Activated naive CD4-positive, alpha-beta T cell treated with anti-CD3 and anti-CD28 coated beads, Interleukin-2, amount 10 ng/mL, durations not matched to agents 7 days and 5 days (primary cell): ENCODE results near the gene SCGB1D4.
"Not testable (repeated sequence)": the region's sequence is repeated elsewhere in the genome, so short reads cannot be mapped to it uniquely, and the experiment has no call there.

ENCODE experiments used
- CTCF ChIA-PET: fragments of 350-600 bp; sonication (Branson Sonifier 250); formaldehyde crosslinking; loops from one replicate; lab custom pipeline; 2021; ENCODE audit warnings: antibody characterized with exemption; lab: Charles Lee
- DNase-seq: peaks from one replicate; pipeline ENCODE4 v3.0.0-alpha.2; 2020
- H3K27ac Mint-ChIP-seq: one replicate; pipeline ENCODE4 v1.8.0; 2021; ENCODE audit warnings: mild to moderate bottlenecking, moderate library complexity, mixed read lengths
- H3K27me3 Mint-ChIP-seq: one replicate; pipeline ENCODE4 v1.8.0; 2021; ENCODE audit warnings: mild to moderate bottlenecking, mixed read lengths
- H3K36me3 Mint-ChIP-seq: one replicate; pipeline ENCODE4 v1.8.0; 2021; ENCODE audit warnings: mixed read lengths
- H3K4me1 Mint-ChIP-seq: one replicate; pipeline ENCODE4 v1.8.0; 2021; ENCODE audit warnings: mixed read lengths
- H3K4me3 Mint-ChIP-seq: one replicate; pipeline ENCODE4 v1.8.0; 2021; ENCODE audit warnings: mild to moderate bottlenecking, moderate library complexity, mixed read lengths
- H3K9me3 Mint-ChIP-seq: one replicate; pipeline ENCODE4 v1.8.0; 2021; ENCODE audit warnings: mixed read lengths

SCGB1D4 gene

GRCh38 chr11:62298975-62299374 is at the start of gene SCGB1D4:
SCGB1D4 (minus strand) TSS chr11:62299075; CDS start chr11:62299010, 65 bp downstream.
- CTCF ChIA-PET, result interaction anchor here (1.1 kb wide), 1 partner anchor 12 kb away, joined by 4 read pairs; no protein-coding TSS in a partner anchor
- Mint-ChIP-seq H3K27ac (no peak within 1 kb of the TSS), H3K27me3 (peaks cover 39% of the 10 kb centered on the region), H3K9me3 (no peaks in the 10 kb centered on the region), H3K4me1 (no peaks in the 10 kb centered on the region), H3K4me3 (no peak within 1 kb of the TSS), H3K36me3 (no peaks in the 10 kb centered on the region)
- DNase-seq, result no peak

- H3K27ac Mint-ChIP-seq, result no peak overlapping the region
- H3K27me3 Mint-ChIP-seq, result no peaks in the 10 kb centered on the region
- no peaks in the 10 kb centered on the region for H3K4me1 Mint-ChIP-seq
- no peaks in the 10 kb centered on the region for H3K9me3 Mint-ChIP-seq
- H3K4me3 Mint-ChIP-seq, result no peak overlapping the region
- CTCF ChIA-PET, result no interaction called here
- DNase-seq, result no peak
- H3K36me3 Mint-ChIP-seq, result peaks cover 3% of the 10 kb centered on the region
Observed at GRCh38 chr11:62345861-62346260, 47.0 kb upstream of the SCGB1D4 start.

GRCh38 chr11:62344210-62344609 is 45.3 kb upstream of the SCGB1D4 start:
- CTCF ChIA-PET, result interaction anchor here (1.2 kb wide), 1 partner anchor 36 kb away, joined by 3 read pairs; no protein-coding TSS in a partner anchor
- no peak overlapping the region for H3K27ac Mint-ChIP-seq
- DNase-seq, result no peak
- H3K9me3 Mint-ChIP-seq, result no peaks in the 10 kb centered on the region
- H3K36me3 Mint-ChIP-seq, result peaks cover 3% of the 10 kb centered on the region
- H3K27me3 Mint-ChIP-seq, result no peaks in the 10 kb centered on the region
- no peak overlapping the region for H3K4me3 Mint-ChIP-seq
- no peaks in the 10 kb centered on the region for H3K4me1 Mint-ChIP-seq

GRCh38 chr11:62343646-62344190 is 44.8 kb upstream of the SCGB1D4 start:
- DNase-seq, H3K36me3 Mint-ChIP-seq, H3K4me1 Mint-ChIP-seq, H3K4me3 Mint-ChIP-seq, H3K27ac Mint-ChIP-seq, CTCF ChIA-PET, H3K27me3 Mint-ChIP-seq, H3K9me3 Mint-ChIP-seq: not testable (repeated sequence)

- no peaks in the 10 kb centered on the region for H3K9me3 Mint-ChIP-seq
- no peak for DNase-seq
- H3K36me3 Mint-ChIP-seq, result peaks cover 4% of the 10 kb centered on the region
- no peak overlapping the region for H3K4me3 Mint-ChIP-seq
- no peak overlapping the region for H3K27ac Mint-ChIP-seq
- H3K4me1 Mint-ChIP-seq, result peaks cover 12% of the 10 kb centered on the region
- peaks cover 23% of the 10 kb centered on the region for H3K27me3 Mint-ChIP-seq
- CTCF ChIA-PET, result interaction anchor here (0.8 to 4.5 kb wide), 8 partner anchors 26 to 339 kb away, joined by 3 to 39 read pairs (median 6); no protein-coding TSS in a partner anchor
Observed at GRCh38 chr11:62341588-62341987, 42.7 kb upstream of the SCGB1D4 start.

GRCh38 chr11:62340269-62340901 is 41.5 kb upstream of the SCGB1D4 start:
- Mint-ChIP-seq H3K27ac (no peak overlapping the region), H3K4me3 (no peak overlapping the region), H3K27me3 (peaks cover 35% of the 10 kb centered on the region), H3K36me3 (peaks cover 4% of the 10 kb centered on the region), H3K4me1 (peaks cover 19% of the 10 kb centered on the region), H3K9me3 (no peaks in the 10 kb centered on the region)
- DNase-seq, result peak; percentile 75
- CTCF ChIA-PET, result interaction anchor here (0.6 to 4.5 kb wide), 16 partner anchors 9 to 340 kb away, joined by 3 to 39 read pairs (median 4); no protein-coding TSS in a partner anchor

GRCh38 chr11:62338218-62338617 is 39.3 kb upstream of the SCGB1D4 start:
- Mint-ChIP-seq H3K4me3 (peak overlapping the region; percentile 86), H3K27ac (no peak overlapping the region), H3K4me1 (peaks cover 19% of the 10 kb centered on the region), H3K27me3 (peaks cover 57% of the 10 kb centered on the region), H3K9me3 (no peaks in the 10 kb centered on the region), H3K36me3 (peaks cover 1% of the 10 kb centered on the region)
- no peak for DNase-seq
- CTCF ChIA-PET, result interaction anchor here (0.6 to 4.5 kb wide), 8 partner anchors 8 to 404 kb away, joined by 3 to 39 read pairs (median 3); no protein-coding TSS in a partner anchor

GRCh38 chr11:62337303-62338181 is 38.7 kb upstream of the SCGB1D4 start, which contains the start of gene ASRGL1:
ASRGL1 (plus strand) TSS chr11:62337448; CDS start chr11:62337978, 530 bp downstream.
- Mint-ChIP-seq H3K4me3 (peak within 1 kb of the TSS; percentile 86), H3K27me3 (peaks cover 64% of the 10 kb centered on the region), H3K27ac (peak within 1 kb of the TSS; percentile 15), H3K9me3 (no peaks in the 10 kb centered on the region), H3K36me3 (peaks cover 1% of the 10 kb centered on the region), H3K4me1 (peaks cover 19% of the 10 kb centered on the region)
- peak; percentile 83 for DNase-seq
- CTCF ChIA-PET, result interaction anchor here (0.6 to 4.5 kb wide), 7 partner anchors 11 to 405 kb away, joined by 3 to 39 read pairs (median 3); no protein-coding TSS in a partner anchor

- CTCF ChIA-PET, result interaction anchor here (1.5 to 4.5 kb wide), 3 partner anchors 31 to 57 kb away, joined by 3 to 39 read pairs (median 6); no protein-coding TSS in a partner anchor
- Mint-ChIP-seq H3K4me3 (peak overlapping the region; percentile 86), H3K27me3 (peaks cover 69% of the 10 kb centered on the region), H3K27ac (peak overlapping the region; percentile 15), H3K4me1 (peaks cover 19% of the 10 kb centered on the region)
- H3K9me3 Mint-ChIP-seq, H3K36me3 Mint-ChIP-seq, DNase-seq: not testable (repeated sequence)
Observed at GRCh38 chr11:62336949-62337302, 38.1 kb upstream of the SCGB1D4 start.

GRCh38 chr11:62333768-62334167 is 34.9 kb upstream of the SCGB1D4 start:
- Mint-ChIP-seq H3K27ac (no peak overlapping the region), H3K4me1 (peaks cover 19% of the 10 kb centered on the region), H3K27me3 (peaks cover 79% of the 10 kb centered on the region), H3K4me3 (no peak overlapping the region), H3K36me3 (peaks cover 1% of the 10 kb centered on the region), H3K9me3 (no peaks in the 10 kb centered on the region)
- no peak for DNase-seq
- CTCF ChIA-PET, result no interaction called here

GRCh38 chr11:62331264-62331663 is 32.4 kb upstream of the SCGB1D4 start:
- peaks cover 54% of the 10 kb centered on the region for H3K27me3 Mint-ChIP-seq
- H3K4me3 Mint-ChIP-seq, H3K4me1 Mint-ChIP-seq, DNase-seq, H3K27ac Mint-ChIP-seq, H3K36me3 Mint-ChIP-seq, H3K9me3 Mint-ChIP-seq: not testable (repeated sequence)
- CTCF ChIA-PET, result interaction anchor here (1.0 kb wide), 1 partner anchor 7 kb away, joined by 3 read pairs; no protein-coding TSS in a partner anchor

GRCh38 chr11:62327541-62327940 is 28.7 kb upstream of the SCGB1D4 start:
- not testable (repeated sequence) for DNase-seq, H3K36me3 Mint-ChIP-seq, H3K9me3 Mint-ChIP-seq, H3K4me3 Mint-ChIP-seq, H3K27ac Mint-ChIP-seq, H3K4me1 Mint-ChIP-seq
- CTCF ChIA-PET, result interaction anchor here (1.0 kb wide), 1 partner anchor 157 kb away, joined by 3 read pairs; no protein-coding TSS in a partner anchor
- H3K27me3 Mint-ChIP-seq, result peaks cover 23% of the 10 kb centered on the region

- H3K4me1 Mint-ChIP-seq, H3K4me3 Mint-ChIP-seq, H3K9me3 Mint-ChIP-seq, H3K36me3 Mint-ChIP-seq, H3K27ac Mint-ChIP-seq, DNase-seq, CTCF ChIA-PET: not testable (repeated sequence)
- H3K27me3 Mint-ChIP-seq, result peaks cover 22% of the 10 kb centered on the region
Observed at GRCh38 chr11:62326719-62327118, 27.8 kb upstream of the SCGB1D4 start.

GRCh38 chr11:62325781-62326180 is 26.9 kb upstream of the SCGB1D4 start:
- DNase-seq, H3K4me3 Mint-ChIP-seq, H3K4me1 Mint-ChIP-seq, H3K9me3 Mint-ChIP-seq, H3K36me3 Mint-ChIP-seq, H3K27ac Mint-ChIP-seq: not testable (repeated sequence)
- CTCF ChIA-PET, result interaction anchor here (1.2 kb wide), 1 partner anchor 34 kb away, joined by 3 read pairs; no protein-coding TSS in a partner anchor
- peaks cover 18% of the 10 kb centered on the region for H3K27me3 Mint-ChIP-seq
